GM11168 (cell line): ENCODE data around the gene ANXA9.

Experiments used
- in situ Hi-C: fragments of 300-500 bp; cut with MboI; formaldehyde crosslinking; loops from one replicate; pipeline ENCODE4 v1.12.0; 2022; ENCODE audit warnings: low sequenced_read_pairs; ENCODE audit not compliant: unreplicated experiment

The ANXA9 gene

DNA sequence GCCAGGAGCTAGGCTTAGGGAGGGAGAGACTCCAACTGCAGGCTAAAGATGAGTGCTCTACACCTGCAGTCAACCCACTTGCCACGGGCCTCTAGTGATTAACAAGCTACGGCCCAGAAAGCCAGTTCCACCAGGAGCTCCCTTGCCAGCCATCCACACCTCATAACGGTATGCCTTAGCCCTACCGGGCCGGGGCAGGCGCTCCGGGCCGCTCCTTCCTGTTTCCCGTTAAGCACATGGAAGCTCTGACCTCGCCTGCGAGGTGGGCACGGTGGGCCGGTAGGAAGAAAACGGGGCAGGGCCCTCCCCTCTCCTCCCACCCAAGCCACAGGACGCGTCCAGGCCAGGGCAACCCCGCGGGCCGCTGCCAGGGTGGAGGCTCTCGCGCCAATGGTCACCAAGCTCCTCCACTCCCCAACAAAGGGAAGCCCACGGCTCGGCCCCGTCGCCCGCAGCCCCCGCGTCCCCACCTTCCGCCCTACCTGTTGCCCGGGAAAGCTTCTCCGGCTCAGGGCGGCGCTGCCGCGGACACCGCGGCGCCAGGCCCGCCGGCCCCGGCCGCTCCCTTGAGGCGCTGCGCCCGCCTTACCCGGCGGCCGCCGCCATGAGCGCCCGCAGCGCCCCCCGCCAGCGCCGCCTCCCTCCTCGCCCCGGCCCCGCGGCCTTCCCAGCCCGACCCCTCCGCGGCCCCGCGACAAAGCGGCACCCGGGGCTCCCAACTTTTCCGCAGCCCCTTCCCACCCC is 8.1 kb upstream of the ANXA9 start:
- in situ Hi-C loops = no loop called here

DNA sequence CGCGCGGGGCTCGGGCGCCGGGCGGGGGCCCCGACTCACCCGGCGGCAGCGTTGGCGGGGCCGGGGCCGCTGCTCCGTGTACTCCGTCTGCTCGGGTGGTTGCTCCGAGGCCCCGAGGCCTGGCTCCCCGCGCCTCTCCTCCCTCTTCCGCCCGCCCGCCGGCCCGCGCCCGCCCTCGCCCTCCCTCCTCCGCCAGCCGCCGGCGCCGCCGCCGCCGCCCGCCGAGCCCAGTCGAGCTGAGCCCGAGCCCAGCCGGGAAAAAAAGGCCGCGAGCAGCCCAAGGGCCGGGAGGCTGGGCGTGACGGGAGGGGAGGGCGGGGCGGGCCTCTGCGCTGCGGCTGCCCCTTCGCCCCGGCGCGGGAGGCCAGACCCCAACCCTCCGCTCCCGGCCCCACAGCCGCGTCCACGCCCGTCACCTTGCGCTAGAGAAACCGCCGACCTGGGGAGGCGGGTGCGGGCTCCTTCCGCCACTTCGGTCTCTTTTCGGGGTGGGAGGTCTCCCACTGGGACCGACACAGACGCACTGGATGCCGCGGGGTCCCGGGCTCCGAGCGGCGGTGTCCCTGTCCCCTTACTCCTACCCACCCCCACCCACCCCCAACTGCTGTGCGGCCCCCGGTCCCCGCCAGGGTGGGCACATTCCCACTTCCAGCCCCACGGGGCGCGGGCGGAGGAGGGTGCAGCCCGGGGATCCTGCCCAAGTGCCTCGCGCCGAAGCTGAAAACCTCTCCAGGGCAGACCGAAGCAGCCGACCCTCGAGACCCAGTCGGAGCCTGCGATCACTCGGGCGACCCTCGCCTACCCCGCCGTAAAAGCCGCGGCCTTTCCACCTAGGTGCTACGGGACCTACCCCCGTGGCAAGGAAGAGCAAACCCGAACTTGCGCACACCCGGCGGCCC is 7.3 kb upstream of the ANXA9 start, which contains the start of gene CERS2:
CERS2 (minus strand) TSS at position 256 of the 899 bp plus-strand sequence. CDS start 5,745 bp downstream, outside the sequence.
- in situ Hi-C loops = no loop called here

DNA sequence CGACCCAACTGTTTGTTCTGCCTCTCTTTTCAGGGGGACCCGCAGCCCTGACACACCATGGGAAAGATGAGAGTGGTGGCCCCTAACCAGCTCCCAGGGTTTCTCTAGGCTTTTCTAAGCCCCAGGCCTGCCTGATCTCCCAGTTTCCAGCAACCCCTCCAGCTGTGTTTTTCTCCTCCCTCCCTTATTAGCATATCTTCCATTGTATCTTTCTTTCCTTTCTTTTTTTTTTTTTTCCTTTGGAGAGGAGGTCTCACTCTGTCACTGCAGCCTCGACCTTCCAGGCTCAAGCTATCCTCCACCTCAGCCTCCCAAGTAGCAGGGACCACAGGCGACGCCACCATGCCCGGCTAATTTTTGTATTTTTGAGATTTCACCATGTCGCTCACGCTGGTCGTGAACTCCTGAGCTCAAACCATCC is 5.7 kb upstream of the ANXA9 start:
- in situ Hi-C loops = no loop called here

DNA sequence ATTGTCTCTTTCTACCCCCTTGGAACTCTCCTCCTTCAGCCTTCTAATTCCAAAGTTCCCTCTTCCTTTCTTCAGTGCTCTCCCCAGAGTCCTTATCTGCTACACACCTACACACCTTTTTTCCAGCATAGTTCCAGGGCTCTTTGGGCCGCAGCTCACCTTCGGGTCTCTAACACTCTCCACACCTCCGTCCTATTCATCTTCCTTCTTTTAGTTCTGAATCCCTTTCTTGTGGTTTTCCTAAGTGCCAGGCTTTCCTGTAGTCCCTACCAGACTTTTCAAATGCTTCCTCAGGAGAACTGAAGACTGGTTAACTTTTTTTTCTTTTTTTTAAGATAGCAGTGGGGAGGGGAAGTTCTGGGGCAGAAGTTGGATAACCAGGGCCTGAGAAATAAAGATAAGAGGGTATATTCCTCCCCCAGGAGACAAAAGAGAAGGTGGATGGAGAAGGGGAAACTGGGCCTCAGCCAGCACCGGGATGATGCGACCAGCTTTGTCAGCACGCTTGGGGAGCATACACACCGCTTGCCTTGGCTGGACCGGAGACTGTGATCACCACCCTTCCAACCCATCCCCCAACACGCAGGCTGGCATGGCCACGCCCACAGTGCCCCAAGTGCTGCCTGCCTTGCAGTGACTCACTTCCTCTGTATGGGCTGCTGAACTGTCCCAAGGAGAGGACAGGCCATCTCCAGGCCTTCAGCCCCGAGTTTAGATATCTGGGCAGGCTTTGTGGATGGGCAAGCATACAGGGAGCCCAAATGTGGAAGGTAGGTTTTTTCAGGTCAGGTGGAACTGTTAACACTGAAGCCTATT is 5.0 kb upstream of the ANXA9 start:
- in situ Hi-C loops = no loop called here

DNA sequence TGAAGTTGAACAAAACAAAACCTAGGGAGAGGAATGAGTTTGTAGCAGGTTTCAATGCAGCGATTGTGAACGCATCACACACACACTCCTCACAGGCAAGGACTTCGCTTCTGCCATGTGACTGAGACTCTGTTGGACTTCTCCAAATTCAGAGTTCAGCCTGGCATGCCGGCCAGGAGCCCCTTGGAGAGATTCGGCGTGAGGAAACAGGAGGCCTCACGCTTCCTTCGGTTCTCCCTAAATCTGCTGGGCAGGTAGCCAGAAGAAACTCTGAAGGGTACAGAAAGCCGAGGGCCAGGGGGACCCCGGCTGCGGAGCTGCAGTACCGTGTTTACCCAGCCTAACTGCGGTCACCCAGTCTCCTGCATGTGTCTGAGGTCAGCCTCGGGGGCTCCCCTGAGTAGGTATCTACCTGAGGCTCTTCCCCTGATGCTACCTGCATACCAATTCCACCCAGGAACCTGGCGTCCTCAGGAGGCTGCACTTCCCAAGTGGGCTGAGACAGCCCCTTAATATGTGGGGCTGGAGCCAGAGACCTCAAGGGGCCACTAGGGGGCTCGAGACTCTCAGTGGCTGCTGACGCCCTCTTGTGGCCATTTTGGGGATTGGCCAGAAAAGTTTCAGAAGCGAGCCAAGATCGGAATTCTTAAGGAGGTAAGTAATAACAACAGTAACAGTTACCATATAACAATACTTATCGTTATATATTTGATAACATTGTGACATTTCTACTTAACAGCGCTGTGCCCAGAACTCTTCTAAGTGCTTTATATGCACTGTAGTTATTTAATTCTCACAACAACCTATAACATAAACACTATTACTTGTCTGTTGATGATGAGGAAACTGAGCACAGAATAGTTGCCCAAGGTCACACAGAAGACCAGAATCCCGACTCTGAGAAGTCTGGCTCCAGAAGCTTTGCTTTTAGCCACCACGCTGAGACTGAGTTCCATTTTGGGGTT is 2.7 kb upstream of the ANXA9 start:
- in situ Hi-C loops = no loop called here

DNA sequence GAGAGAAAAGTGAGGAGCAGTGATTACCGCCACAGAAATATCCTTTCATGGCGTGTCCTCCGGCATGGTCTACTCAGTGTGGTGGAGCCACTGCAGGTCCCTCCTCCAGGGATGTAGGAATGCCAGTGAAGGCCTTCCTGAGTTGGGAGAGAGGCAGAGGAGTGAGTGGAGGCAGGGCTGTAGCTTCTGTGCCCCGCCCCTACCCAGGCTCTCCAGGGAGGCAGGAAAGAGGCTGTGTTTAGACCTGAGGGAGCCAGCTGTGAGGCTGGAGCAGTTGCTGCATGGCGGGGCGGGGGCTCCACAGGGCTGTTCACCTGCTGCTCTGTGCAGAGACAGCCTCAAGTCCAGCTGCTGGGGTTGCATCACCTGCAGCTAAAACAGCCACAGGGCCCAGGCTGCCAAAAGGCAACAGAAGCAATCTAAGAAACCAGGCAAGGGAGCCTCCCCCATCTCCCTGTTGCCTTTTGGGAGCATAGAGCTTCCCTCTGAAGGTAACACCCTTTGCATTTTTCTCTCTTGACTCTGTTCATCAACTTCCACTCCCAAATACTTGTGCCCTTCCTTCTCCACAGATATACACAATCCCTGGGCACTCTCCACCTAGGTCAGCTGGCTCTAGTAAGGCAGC is 801 bp upstream of the ANXA9 start:
- in situ Hi-C loops = no loop called here

DNA sequence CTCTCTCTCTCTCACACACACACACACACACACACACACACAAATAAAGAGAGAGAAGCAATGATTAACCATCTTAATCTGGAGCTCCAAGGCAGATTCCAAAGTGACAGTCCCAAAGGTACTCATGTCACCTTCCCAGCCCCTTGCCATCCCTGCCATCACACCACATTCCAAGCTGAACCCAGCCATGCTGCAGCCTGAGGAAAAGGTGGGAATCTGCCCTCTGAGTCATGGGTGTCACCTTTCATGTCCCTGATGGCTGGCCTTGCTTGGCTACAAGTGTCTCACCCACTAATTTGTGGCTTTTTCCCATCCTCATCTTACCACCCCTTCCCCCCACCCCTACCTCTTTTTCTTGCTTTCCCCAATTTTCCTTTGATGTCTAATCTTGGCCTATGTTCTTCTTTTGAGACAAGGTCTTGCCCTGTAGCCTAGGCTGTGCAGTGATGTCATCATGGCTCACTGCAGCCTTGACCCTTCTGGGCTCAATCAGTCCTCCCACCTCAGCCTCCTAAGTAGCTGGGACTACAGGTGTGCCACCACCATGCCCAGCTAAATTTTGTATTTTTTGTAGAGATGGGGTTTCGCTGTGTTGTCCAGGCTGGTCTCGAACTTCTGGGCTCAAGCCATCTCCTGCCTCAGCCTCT is 3.2 kb downstream of the ANXA9 start:
- in situ Hi-C loops = no loop called here

DNA sequence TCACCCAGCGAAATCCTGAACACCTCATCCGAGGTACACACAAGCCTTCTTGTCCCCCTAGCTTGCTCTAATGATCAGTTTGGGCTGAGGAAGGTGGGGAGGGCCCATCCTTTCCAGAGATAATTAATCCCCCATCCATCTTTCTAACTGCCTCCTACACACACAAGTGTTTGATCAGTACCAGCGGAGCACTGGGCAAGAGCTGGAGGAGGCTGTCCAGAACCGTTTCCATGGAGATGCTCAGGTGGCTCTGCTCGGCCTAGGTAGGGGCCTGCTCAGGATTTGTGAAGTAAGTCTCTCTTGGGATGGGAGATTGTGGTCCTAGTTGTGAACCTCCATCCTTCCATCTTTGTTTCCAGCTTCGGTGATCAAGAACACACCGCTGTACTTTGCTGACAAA is 5.8 kb downstream of the ANXA9 start:
- in situ Hi-C loops = no loop called here

DNA sequence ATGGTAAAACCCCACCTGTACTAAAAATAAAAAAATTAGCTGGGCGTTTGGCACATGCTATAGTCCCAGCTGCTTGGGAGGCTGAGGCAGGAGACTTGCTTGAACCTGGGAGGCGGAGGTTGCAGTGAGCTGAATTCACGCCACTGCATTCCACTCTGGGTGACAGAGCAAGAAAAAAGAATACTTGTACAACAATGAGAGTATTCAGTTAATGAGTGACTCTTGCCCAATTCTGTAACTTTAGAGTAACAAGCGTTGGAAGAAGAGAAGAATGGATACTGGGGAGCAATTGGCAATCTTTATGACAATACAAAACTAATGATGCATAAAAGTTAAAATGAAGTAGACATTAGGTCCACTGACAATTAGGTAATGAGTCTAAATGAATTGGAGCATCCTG is 10.5 kb downstream of the ANXA9 start:
- in situ Hi-C loops = no loop called here

DNA sequence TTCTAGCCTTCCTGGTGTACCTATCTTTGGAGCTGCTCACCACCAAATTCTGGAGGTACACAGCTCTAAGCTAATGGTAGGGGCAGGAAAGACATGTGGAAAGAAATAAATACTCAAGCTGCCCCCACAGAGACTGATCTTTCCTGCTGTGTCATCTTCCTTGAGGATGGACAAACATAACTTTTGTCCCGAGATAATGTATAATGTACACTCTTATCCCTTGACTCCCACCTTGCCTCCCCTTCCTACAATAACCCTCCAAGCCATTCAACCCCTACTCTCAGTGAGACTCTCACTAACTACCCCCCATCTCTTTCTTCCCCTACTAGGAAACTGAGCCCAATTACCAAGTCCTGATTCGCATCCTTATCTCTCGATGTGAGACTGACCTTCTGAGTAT is 12.2 kb downstream of the ANXA9 start:
- in situ Hi-C loops = no loop called here

DNA sequence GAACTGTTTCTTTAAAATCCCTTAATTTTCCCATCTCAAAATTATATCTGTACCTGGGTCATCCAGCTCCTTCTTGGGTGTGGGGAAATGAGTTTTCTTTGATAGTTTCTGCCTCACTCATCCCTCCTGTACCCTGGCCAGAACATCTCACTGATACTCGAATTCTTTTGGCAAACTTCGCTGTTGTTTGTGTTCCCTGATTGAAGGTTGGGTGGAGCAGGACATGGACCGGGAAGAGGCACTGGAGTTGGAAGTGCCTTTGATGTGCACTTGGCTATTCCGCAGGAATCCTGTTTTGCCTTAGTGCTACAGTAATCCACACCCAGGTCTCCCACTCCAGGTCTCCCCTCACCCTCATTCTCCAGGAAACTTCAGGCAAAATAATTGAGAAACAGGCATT is 13.4 kb downstream of the ANXA9 start:
- in situ Hi-C loops = no loop called here

DNA sequence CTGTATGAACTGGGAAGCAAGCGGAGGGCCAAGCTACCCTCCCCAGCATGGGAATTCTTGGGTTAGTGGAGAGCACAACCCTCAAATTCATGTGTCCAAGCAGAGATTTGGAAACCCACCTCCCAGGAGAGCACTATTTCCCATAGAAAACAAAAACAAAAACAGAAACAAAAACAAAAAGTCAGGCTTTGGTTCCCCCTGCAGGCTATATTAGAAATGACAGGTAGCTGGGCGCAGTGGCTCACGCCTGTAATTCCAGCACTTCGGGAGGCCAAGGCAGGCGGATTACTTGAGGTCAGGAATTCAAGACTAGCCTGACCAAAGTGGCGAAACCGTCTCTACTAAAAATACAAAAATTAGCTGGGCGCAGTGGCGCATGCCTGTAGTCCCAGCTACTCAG is 13.8 kb downstream of the ANXA9 start:
- in situ Hi-C loops = no loop called here

DNA sequence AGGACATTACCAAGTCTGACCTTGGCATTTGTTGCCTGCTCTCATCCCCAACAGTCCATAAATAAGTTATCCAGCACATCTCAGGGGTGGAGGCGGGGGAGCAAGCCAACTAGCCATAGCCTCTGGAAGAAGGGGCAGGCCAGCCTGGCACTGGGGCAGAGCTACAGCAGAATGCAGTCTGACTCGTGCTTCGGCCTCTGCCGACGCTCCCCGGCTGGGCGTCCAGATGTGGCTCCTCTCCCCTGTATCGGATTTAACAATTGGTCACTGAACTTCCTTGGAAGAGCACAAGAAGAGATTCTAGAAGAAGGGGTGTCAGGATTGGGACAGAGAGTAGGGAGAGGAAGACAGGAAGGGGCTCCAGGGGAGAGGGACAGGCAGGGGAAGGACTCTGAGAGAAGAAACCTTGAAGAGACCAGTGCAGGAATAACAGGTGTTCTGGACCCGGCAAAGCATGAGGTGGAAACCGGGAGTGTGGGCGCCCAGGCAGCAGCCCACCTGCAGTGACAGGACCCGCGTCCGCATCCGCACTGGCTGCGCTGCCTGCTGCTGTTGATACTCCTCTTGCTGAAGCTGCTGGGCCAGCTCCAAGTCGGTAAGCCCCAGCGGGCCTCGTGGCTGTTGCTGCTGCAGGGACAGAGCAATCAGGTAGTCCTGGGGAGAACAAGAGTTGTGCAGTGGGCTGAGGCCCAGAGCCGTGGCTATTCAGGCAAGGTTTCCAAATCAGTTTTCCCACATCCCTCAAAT is 15.2 kb downstream of the ANXA9 start:
- in situ Hi-C loops = no loop called here

DNA sequence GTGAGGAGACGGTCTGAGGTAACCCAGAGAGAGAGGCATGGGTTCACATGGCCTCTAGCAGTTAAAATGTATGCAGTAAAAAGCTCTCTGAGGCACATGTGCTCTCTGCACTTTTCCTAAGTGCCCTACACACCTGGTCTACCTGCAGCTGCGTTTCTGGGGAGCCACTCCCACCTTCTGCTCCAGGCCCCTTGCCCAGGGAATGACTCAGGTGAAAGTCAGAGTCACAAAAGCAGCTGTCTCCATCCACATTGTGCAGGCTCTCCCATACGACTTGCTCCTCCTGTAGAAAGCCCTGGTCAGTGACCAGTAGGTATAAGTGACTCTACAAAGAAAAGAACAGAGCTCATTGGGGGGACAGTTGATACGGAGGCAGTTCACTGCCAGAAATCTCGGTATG is 15.9 kb downstream of the ANXA9 start:
- in situ Hi-C loops = no loop called here

DNA sequence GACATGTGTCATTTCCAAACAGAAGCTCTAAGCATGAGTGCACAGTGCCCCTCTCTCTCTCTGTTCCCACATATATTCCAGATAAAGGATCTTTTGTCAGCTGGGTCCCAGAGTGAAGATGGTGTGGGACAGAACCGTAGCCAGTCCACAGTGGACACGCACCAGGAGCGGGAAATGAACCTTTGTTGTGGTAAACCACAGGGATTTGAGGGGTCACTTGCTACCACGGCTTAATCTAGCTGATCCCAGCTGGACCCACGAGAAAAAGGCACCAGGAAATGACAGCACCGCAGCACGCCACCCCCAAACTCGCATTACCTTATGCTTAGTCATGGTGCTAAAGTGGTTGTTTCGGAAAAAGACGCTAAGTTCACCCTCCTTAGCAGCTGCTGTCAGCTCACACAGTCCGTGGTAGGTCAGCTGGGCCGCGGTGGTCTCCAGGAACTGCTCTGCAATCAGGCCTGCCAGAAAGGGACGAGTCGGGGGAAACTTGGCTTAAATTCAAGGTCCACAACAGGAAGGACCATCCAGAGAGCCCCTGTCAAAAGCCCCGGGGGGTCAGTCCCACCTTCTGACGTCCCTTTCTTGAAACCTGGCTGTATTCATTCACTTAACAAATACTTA is 17.1 kb downstream of the ANXA9 start:
- in situ Hi-C loops = no loop called here

DNA sequence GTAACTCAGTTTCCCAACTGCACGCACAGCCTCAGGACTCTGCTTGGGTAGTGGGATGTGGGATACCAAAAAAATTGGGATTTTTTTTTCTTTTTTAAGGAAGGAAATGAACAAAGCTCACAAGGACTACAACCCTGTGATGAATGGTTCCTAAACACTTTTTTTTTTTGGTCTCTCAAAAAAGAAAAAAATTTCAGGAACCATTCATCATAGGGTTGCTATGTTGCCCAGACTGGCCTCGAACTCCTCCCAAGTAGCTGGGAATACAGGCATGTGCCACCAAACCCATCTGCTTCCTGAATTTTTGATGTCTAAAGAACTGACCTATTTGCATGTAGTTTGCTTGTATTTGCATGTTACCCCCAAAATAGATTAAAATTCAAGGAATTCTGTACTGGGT is 17.8 kb downstream of the ANXA9 start:
- in situ Hi-C loops = no loop called here

DNA sequence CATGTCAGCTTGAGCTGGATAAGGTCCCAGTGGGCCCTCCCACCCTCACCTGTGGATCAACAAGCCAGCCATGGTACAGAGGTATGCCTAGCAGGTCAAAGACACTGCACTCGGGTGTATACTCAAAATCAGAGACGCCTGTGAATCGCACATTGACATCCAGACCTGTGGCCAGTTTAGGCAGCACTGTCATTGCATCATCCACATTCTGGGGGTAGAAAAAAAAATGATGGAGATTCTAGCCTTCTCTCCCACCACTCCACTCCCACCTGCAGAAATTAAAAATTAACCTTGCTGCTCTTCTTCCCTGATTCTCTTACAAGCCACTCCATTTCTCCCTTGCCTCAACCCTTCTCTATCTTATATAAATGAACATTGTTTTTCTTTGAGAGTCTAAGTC is 18.3 kb downstream of the ANXA9 start:
- in situ Hi-C loops = no loop called here
